Uterus (tissue), 2 donors: ENCODE measurements around the gene SPRED3.

Source experiments
- POLR2A ChIP-seq, 2 donors: fragments of 450-650 bp; IDR thresholded peaks; one replicate each; pipeline ENCODE4 v1.6.1; 2016; ENCODE audit warnings: antibody characterized with exemption in 2 of 2, mild to moderate bottlenecking in 1 of 2, moderate library complexity in 1 of 2
- TF ChIP-seq, protein P1 (sequence below), 4 experiments: fragments of 200-600 bp in 2 of 4; fragments of 450-650 bp in 2 of 4; sonication (generic) in 2 of 4; IDR thresholded peaks; one replicate each; pipeline ENCODE4 v1.5.1; 2016 to 2019; ENCODE audit warnings: antibody characterized with exemption in 4 of 4, mild to moderate bottlenecking in 2 of 4, moderate library complexity in 1 of 4

DNA sequence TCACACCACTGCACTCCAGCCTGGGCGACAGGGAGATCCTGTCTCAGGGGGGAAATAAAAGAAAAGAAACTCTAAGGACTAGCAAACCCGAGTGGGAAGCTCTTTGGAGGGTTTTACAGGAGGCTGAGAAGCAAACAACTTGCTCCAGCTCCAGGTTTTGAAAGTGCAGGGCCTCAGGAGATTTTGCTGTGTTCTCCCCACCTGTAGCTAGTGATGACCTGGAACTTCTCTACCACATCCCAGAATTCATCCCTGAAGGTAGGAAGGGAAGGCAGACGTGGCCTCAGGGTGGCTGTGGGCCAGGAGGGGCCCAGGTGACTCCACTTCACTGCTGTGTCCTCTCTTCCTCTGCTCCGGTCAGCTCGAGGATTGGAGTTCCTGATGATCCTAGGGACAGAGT, 30.4 kb upstream of the SPRED3 start:
- TF ChIP-seq POLR2A (IDR thresholded peaks at IDR 0.05), result no peak
- TF ChIP-seq, protein P1, sequence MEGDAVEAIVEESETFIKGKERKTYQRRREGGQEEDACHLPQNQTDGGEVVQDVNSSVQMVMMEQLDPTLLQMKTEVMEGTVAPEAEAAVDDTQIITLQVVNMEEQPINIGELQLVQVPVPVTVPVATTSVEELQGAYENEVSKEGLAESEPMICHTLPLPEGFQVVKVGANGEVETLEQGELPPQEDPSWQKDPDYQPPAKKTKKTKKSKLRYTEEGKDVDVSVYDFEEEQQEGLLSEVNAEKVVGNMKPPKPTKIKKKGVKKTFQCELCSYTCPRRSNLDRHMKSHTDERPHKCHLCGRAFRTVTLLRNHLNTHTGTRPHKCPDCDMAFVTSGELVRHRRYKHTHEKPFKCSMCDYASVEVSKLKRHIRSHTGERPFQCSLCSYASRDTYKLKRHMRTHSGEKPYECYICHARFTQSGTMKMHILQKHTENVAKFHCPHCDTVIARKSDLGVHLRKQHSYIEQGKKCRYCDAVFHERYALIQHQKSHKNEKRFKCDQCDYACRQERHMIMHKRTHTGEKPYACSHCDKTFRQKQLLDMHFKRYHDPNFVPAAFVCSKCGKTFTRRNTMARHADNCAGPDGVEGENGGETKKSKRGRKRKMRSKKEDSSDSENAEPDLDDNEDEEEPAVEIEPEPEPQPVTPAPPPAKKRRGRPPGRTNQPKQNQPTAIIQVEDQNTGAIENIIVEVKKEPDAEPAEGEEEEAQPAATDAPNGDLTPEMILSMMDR (IDR thresholded peaks at IDR 0.05), result no peak
